Retinal pigment epithelial cell (primary cell): ENCODE data around the gene GPR22.

ENCODE experiments used
- DNase-seq: peaks from one replicate; pipeline ENCODE4 v3.0.0-alpha.2; 2010; ENCODE audit warnings: low read depth
- H3K4me3 ChIP-seq: 2 replicates; pipeline ENCODE4 v1.5.1; 2011; ENCODE audit warnings: mild to moderate bottlenecking, low read length, control low read depth, moderate library complexity
- CTCF ChIP-seq: conservative IDR thresholded peaks from 2 replicates; pipeline ENCODE4 v1.5.1; 2011; ENCODE audit warnings: low read depth, low read length, control low read depth, inconsistent platforms

Gene GPR22, protein sequence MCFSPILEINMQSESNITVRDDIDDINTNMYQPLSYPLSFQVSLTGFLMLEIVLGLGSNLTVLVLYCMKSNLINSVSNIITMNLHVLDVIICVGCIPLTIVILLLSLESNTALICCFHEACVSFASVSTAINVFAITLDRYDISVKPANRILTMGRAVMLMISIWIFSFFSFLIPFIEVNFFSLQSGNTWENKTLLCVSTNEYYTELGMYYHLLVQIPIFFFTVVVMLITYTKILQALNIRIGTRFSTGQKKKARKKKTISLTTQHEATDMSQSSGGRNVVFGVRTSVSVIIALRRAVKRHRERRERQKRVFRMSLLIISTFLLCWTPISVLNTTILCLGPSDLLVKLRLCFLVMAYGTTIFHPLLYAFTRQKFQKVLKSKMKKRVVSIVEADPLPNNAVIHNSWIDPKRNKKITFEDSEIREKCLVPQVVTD

GRCh38 chr7:107469929-107470328 is at the start of gene GPR22:
Gene GPR22, plus strand, starts transcription at chr7:107470057. Its CDS starts 4,004 bp downstream, at chr7:107474061.
- DNase-seq: no peak
- no peak within 1 kb of the TSS for H3K4me3 ChIP-seq
- TF ChIP-seq CTCF: no peak

GRCh38 chr7:107427462-107427861 is 42.4 kb upstream of the GPR22 start:
- H3K4me3 ChIP-seq: no peak overlapping the region
- no peak for TF ChIP-seq CTCF
- DNase-seq: no peak

DNA sequence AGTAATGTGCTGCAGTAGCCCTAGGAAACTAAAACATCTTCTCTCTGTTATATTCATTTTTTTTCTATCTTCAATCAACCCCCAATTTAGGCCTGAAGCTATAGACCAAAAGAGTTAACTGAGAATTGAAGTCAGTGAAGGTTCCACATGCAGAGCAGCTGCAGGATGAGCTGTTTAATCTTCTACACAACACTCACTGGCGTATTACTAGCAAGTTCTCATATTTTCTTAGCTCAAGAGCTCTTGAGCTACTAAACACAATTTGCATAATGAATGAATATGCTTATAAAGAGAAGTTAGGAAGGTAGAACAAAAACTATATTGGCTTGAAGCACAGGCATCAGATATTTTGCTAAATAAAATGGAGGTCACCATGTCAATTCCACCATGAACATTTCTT is 41.2 kb upstream of the GPR22 start:
- no peak for DNase-seq

DNA sequence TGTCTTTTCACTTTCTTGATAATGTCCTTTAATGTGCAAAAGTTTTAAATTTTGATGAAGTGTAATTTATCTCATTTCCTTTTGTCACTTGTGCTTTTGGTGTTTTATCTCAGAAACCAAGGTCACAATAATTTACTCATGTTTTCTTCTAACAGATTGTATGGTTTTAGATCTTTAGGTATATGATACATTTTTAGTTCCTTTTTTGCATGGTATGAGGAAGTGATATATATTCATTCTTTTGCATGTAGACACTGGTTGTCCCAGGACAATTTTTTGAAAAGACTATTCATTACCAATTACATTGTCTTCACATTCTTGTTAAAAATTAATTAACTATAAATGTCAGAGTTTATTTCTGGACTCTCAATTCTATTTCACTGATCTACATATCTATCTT is 39.8 kb upstream of the GPR22 start:
- no peak for TF ChIP-seq CTCF
- DNase-seq: no peak

More for the DNA sequence above, 41.2 kb upstream of the GPR22 start:
- no peak overlapping the region for H3K4me3 ChIP-seq
- no peak for TF ChIP-seq CTCF

GRCh38 chr7:107432261-107432660 is 37.6 kb upstream of the GPR22 start:
- H3K4me3 ChIP-seq: no peak overlapping the region
- DNase-seq: no peak
- TF ChIP-seq CTCF: no peak

More for the DNA sequence above, 39.8 kb upstream of the GPR22 start:
- no peak overlapping the region for H3K4me3 ChIP-seq

DNA sequence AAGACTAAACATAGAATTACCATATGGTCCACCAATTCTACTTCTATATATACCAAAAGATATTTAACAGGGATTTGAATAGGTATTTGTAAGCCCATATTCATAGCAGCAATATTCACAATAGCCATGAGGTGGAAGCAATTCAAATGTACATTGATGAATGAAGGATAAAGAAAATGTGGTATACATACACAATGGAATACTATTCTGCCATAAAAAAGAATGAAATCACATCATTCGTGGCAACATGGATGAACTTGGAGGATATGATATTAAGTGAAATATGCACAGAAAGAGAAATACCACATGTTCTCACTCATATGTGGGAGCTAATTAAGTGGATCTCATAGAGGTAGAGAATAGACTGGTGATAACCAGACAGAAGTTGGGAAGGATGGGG is 34.1 kb upstream of the GPR22 start:
- no peak overlapping the region for H3K4me3 ChIP-seq
- no peak for DNase-seq
- TF ChIP-seq CTCF: no peak

DNA sequence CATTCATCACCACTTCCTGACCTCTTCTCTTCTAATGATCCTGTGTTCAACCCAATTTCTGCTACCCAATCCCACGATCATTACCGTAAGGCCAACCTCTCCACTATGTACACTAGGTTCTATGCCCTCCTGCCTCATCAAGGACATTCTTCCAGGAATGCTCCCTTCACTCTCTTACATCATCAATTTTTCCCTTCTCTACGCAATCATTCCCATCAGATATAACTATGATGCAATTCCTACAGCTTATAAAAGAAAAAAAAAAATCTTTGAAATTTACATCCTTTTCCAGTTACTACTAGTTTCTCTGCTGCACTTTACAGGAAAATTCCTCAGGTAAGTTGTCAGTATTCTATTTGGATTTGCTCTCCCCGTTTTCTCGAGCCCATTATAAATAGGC is 30.8 kb upstream of the GPR22 start:
- no peak for TF ChIP-seq CTCF
- DNase-seq: no peak
- no peak overlapping the region for H3K4me3 ChIP-seq
